GM12892 (cell line): ENCODE results near the gene CDH23.

Experiments
- DNase-seq: peaks from one replicate; pipeline ENCODE4 v3.0.0; 2011; ENCODE audit not compliant: insufficient read length
- FAIRE-seq: peaks from 2 replicates; lab custom pipeline; 2011; peaks lifted over from hg19 to GRCh38; lab: Jason Lieb, UNC
- POLR2A ChIP-seq: IDR thresholded peaks from 2 replicates; pipeline ENCODE4 v1.6.1; 2011; ENCODE audit warnings: low read depth, low read length, control low read depth
- POLR2AphosphoS5 ChIP-seq: IDR thresholded peaks from 2 replicates; pipeline ENCODE4 v1.6.1; 2011; ENCODE audit warnings: low read depth, low read length, control low read depth
- TAF1 ChIP-seq: IDR thresholded peaks from 2 replicates; pipeline ENCODE4 v1.6.1; 2011; ENCODE audit warnings: low read depth, mild to moderate bottlenecking, control low read depth, low read length, borderline replicate concordance

Gene CDH23

GRCh38 chr10:71466330-71466729 lies 69.6 kb downstream of the CDH23 start:
- FAIRE-seq: no peak
- no peak for TF ChIP-seq POLR2AphosphoS5
- no peak for TF ChIP-seq TAF1
- TF ChIP-seq POLR2A: no peak
- no peak for DNase-seq

DNA sequence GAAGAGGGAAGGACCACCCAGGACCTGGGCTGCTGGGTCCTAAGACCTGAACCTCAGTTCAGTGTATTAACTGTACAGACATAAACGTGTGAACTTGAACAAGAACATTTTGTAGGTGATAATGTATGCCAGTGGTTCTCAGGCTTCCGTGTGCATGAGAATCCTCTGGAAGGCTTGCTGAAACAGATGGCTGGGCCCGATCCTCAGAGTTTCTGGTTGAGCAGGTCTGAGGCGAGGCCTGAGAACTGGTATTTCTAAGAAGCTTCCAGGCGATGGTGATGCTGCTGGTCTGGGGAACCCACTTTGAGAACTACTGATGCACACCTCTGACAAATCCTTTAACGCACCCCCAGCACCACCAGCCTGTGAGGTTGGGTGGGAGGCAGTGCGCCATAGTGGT lies 70.4 kb downstream of the CDH23 start:
- no peak for FAIRE-seq
- TF ChIP-seq TAF1: no peak
- no peak for TF ChIP-seq POLR2A
- TF ChIP-seq POLR2AphosphoS5: no peak

DNA sequence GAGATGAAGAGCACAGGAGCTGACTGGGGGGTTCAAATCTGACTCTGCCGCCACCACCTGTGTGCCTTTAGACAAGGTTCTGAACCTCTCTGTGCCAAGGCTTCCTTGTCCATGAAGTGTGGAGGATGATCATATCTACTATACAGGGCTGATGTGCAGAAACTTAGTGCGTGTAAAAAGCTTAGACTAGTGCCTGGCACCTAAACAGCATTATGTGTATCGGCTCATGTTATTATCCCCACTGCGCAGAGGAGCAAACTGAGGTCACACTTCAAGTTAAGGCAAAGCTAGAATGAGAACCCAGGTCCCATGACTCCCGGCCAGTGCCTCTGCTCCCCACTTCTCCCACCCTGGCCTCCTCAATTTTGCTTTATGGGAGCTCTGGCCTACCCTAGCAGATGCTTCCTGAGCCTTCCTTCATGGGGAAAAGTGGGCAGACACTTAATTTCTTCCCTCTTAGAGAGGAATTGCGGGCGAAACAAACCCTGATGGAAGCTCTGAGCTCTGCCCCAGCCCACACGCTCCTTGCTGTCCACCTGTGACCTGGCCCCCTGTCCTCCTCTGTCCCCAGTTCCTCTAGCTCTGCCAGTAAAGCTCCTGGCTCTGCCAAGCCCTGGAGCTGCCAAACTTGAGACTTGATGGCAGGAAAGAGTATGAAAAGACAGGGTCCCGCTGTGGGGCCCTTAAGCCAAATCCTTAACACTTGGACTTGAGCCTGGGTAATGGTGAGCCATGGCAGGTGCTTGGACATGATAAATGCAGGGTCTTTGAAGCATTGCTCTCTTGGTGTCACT lies 71.0 kb downstream of the CDH23 start:
- TF ChIP-seq POLR2A (no peak), POLR2AphosphoS5 (no peak), TAF1 (no peak)
- FAIRE-seq: no peak
- DNase-seq: no peak

More for the DNA sequence above, 70.4 kb downstream of the CDH23 start:
- no peak for DNase-seq

GRCh38 chr10:71468363-71469094 lies 71.8 kb downstream of the CDH23 start:
- TF ChIP-seq TAF1: no peak
- no peak for TF ChIP-seq POLR2A
- TF ChIP-seq POLR2AphosphoS5: no peak
- DNase-seq (no peak), FAIRE-seq (no peak)

- no peak for DNase-seq
- FAIRE-seq: no peak
- no peak for TF ChIP-seq POLR2AphosphoS5
Observed at GRCh38 chr10:71471006-71471405, 74.3 kb downstream of the CDH23 start.

- no peak for FAIRE-seq
- no peak for TF ChIP-seq TAF1
- TF ChIP-seq POLR2AphosphoS5: no peak
- TF ChIP-seq POLR2A: no peak
- DNase-seq: no peak
Observed at GRCh38 chr10:71471957-71472365, 75.2 kb downstream of the CDH23 start.

- no peak for TF ChIP-seq POLR2A
- TF ChIP-seq POLR2AphosphoS5: no peak
- TF ChIP-seq TAF1: no peak
- FAIRE-seq (no peak), DNase-seq (no peak)
Observed at GRCh38 chr10:71472466-71472865, 75.7 kb downstream of the CDH23 start.

- DNase-seq (no peak), FAIRE-seq (no peak)
- TF ChIP-seq POLR2AphosphoS5 (no peak), POLR2A (no peak), TAF1 (no peak)
Observed at GRCh38 chr10:71472912-71473311, 76.2 kb downstream of the CDH23 start.

DNA sequence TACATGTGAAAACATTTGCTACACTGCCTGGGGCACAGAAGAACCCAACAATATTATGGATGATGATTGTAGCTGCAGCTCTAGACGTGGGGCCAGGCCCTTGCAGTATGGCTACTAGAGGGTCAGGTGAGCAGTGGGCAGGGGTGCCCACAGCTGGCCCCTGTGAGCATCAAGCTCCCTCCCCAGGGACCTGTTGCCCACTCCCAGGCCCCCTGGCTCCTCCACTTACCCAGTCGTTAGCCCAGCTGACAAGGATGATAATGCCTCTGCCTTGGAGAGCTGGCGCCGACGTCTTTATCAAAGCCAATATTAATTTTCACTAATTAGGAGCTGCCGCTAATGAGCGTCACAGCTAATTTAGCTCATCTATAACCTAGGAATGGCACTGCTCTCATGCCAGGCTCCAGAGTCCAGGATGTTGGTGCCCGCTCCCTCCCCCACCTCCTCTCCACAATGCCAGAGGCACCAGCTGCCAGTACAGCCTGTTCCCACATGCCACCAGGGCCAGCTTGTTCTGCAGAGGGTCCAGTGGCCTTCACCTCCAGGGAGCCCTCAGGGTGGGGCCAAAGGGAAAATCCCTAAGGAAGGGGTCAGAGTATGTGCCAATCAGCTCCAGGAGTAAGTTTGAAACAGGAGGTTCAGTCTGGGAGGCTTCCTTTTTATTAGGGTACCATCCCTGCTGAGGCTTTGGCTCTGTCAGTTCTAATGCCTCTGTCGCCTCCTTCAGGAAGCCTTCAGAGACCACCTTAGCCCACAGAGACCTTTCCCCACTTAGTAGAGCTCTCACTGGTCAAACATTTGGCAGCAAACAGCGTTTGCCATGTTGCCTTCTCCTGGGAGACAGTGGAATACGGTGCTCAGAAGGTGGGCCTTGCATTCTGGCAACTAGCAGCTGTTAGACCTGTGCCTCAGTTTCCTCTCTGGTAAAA lies 77.2 kb downstream of the CDH23 start:
- DNase-seq (no peak), FAIRE-seq (no peak)
- TF ChIP-seq POLR2AphosphoS5: no peak
- no peak for TF ChIP-seq POLR2A
- TF ChIP-seq TAF1: no peak

DNA sequence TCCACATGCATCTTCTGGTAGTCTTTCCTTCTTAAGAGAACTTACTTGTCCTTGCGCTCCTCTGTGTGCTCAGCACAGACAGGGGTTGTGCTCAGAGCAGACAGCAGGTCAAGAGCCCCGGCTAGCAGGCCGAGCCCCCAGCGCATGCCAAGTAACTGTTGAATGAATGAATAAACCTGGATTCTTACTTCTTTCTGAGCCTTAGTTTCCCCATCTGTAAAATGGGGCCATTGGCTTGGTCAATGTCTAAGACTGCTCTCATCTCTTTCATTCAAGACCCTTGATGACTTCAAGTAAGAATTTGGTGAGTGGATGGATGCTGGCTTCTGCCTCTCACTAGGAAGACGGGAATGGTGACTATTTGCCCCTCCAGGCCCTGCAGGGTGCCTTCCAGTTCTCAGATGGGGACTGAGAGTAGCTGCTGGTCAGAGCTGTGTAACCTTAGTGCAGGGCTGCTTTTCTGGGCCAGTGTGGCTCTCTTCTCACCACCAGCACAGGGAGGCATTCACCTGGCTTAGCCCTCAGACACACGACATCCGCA lies 78.1 kb downstream of the CDH23 start:
- FAIRE-seq: no peak
- no peak for TF ChIP-seq POLR2AphosphoS5
- no peak for TF ChIP-seq POLR2A
- no peak for TF ChIP-seq TAF1
- no peak for DNase-seq
